Smooth muscle cell (in vitro differentiated cells): ENCODE measurements around the gene ITGBL1. TPM values are rescaled to one million over a fixed set of nuclear protein-coding genes. Genes with fewer than 3 reads are reported as not detected.

Experiments
- DNase-seq: peaks from one replicate; lab custom pipeline; 2025; ENCODE audit not compliant: unreplicated experiment; lab: John Stamatoyannopoulos, UW
- H2AFZ ChIP-seq: fragments of 200-600 bp; sonication (generic); 2 replicates; pipeline ENCODE4 v1.6.0; 2016; ENCODE audit warnings: antibody characterized with exemption, low read depth, mild to moderate bottlenecking
- H3F3A ChIP-seq: fragments of 200-600 bp; sonication (generic); 2 replicates; pipeline ENCODE4 v1.6.0; 2017; ENCODE audit warnings: antibody characterized with exemption, low read depth
- H3K27ac ChIP-seq: fragments of 200-600 bp; sonication (generic); 2 replicates; pipeline ENCODE4 v1.5.1; 2016; ENCODE audit warnings: low read depth, mild to moderate bottlenecking
- H3K27me3 ChIP-seq: fragments of 200-600 bp; sonication (generic); 2 replicates; pipeline ENCODE4 v1.6.1; 2016; ENCODE audit warnings: low read depth, mild to moderate bottlenecking
- H3K36me3 ChIP-seq: fragments of 200-600 bp; sonication (generic); 2 replicates; pipeline ENCODE4 v1.5.1; 2016; ENCODE audit warnings: low read depth
- H3K4me1 ChIP-seq: fragments of 200-600 bp; sonication (generic); 2 replicates; pipeline ENCODE4 v1.5.1; 2016; ENCODE audit warnings: low read depth
- H3K4me2 ChIP-seq: fragments of 200-600 bp; sonication (generic); 2 replicates; pipeline ENCODE4 v1.6.0; 2016; ENCODE audit warnings: mild to moderate bottlenecking
- H3K4me3 ChIP-seq: fragments of 200-600 bp; sonication (generic); 2 replicates; pipeline ENCODE4 v1.5.1; 2016; ENCODE audit warnings: mild to moderate bottlenecking
- H3K79me2 ChIP-seq: fragments of 200-600 bp; sonication (generic); 2 replicates; pipeline ENCODE4 v1.6.0; 2016; ENCODE audit warnings: low read depth, mild to moderate bottlenecking
- H3K9ac ChIP-seq: fragments of 200-600 bp; sonication (generic); 2 replicates; pipeline ENCODE4 v1.6.0; 2016; ENCODE audit warnings: low read depth
- H3K9me3 ChIP-seq: fragments of 200-600 bp; sonication (generic); replicated peaks from 2 replicates; pipeline ENCODE4 v1.5.1; 2016; ENCODE audit warnings: low read depth
- H4K20me1 ChIP-seq: fragments of 200-600 bp; sonication (generic); 2 replicates; pipeline ENCODE4 v1.6.0; 2016; ENCODE audit warnings: low read depth
- WGBS: methylation state at CpG from one replicate; pipeline ENCODE4 v1.1.7; 2016; ENCODE audit warnings: low lambda C conversion rate; 5-methylcytosine and 5-hydroxymethylcytosine counted together
- polyA plus RNA-seq: library from polyadenylated mRNA; unstranded; fragments of >200 nt; fragmentation: Nextera tagmentation; extraction: Ambion mirVana; gene quantifications from 2 replicates; pipeline ENCODE4 v1.2.1, GENCODE V29; 2016
- total RNA-seq: library from RNA; depleted of rRNA; stranded (reverse); fragments of >200 nt; gene quantifications from 2 replicates; pipeline ENCODE4 v1.2.3, GENCODE V29; 2014
- TF ChIP-seq, protein P1 (sequence below): fragments of 200-600 bp; sonication (generic); IDR thresholded peaks from 2 replicates; pipeline ENCODE4 v1.5.1; 2017; ENCODE audit warnings: borderline replicate concordance, mild to moderate bottlenecking, antibody characterized with exemption; ENCODE audit not compliant: insufficient read depth, poor library complexity, severe bottlenecking

The ITGBL1 gene
- total and polyA plus RNA-seq, 2 experiments from 2014 or later, result 0.29 TPM; not detected in 1

DNA sequence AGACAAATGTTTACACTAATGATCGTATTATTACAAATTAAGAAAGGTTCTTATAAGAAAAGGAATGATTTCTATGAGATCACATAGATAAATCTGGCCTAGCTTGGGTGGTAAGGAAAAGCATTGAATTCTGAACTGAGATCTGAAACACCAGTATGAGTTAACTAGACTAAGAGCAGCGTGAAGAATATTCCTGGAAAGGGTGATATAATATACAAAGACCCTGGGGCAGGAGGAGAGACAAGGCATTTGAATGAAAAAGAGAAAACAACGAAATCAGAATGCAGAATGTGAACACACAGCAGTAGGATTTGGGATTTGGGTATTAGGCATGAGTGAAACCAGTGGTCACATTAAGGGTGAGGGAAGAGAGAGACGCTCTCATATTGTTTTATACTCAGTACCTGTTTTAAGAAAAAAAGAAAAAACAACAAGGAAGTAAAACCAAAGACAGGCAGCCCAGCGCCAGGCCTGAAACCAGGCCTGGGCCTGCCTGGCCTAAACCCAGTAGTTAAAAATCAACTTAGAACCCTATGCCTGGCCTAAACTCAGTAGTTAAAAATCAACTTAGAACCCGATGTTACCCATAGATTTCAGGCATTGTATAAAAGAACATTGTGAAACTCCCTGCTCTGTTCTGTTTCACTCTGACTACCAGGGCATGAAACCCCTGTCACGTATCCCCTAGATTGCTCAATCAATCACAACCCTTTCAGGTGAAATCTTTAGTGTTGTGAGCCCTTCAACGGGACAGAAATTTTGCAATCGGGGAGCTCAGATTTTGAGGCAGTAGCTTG is 287.1 kb downstream of the ITGBL1 start:
- H3K79me2 ChIP-seq, result no peaks in the 10 kb centered on the region
- H3K36me3 ChIP-seq, result no peaks in the 10 kb centered on the region
- H3K4me1 ChIP-seq, result no peaks in the 10 kb centered on the region
- WGBS, result 92% methylated on average over 9 of the region's 9 CpGs
- no peak overlapping the region for H3K27ac ChIP-seq
- H3K27me3 ChIP-seq, result no peaks in the 10 kb centered on the region
- H3K4me3 ChIP-seq, result no peak overlapping the region
- no peak overlapping the region for H2AFZ ChIP-seq
- TF ChIP-seq, protein P1, sequence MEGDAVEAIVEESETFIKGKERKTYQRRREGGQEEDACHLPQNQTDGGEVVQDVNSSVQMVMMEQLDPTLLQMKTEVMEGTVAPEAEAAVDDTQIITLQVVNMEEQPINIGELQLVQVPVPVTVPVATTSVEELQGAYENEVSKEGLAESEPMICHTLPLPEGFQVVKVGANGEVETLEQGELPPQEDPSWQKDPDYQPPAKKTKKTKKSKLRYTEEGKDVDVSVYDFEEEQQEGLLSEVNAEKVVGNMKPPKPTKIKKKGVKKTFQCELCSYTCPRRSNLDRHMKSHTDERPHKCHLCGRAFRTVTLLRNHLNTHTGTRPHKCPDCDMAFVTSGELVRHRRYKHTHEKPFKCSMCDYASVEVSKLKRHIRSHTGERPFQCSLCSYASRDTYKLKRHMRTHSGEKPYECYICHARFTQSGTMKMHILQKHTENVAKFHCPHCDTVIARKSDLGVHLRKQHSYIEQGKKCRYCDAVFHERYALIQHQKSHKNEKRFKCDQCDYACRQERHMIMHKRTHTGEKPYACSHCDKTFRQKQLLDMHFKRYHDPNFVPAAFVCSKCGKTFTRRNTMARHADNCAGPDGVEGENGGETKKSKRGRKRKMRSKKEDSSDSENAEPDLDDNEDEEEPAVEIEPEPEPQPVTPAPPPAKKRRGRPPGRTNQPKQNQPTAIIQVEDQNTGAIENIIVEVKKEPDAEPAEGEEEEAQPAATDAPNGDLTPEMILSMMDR, result no peak
- no peaks in the 10 kb centered on the region for H3F3A ChIP-seq
- DNase-seq, result no peak
- no peaks in the 10 kb centered on the region for H3K9me3 ChIP-seq
- no peaks in the 10 kb centered on the region for H4K20me1 ChIP-seq
- no peak overlapping the region for H3K9ac ChIP-seq
- no peak overlapping the region for H3K4me2 ChIP-seq

DNA sequence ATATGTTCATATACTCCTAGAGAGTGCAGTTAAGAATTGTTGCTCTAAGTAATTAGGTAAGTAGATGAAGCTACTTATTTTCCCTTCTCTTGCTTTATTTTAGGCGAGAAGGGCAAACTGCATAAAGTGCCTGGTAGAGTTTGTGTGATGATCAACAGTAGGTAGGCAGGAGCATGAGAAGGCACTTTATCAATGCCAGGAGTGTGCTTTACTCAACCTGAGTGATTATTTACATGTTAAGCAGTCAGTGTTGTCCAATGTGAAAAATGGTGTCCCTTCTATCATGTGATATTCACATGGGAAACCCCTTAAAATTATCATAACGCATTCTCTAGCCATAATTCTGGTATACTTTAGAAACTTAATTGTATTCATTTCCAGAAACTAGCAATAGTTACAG is 294.0 kb downstream of the ITGBL1 start:
- Histone ChIP-seq H3K4me3 (no peak overlapping the region), H4K20me1 (no peaks in the 10 kb centered on the region), H3F3A (no peaks in the 10 kb centered on the region), H3K36me3 (no peaks in the 10 kb centered on the region), H3K27ac (no peak overlapping the region), H3K4me1 (no peaks in the 10 kb centered on the region), H3K9me3 (no peaks in the 10 kb centered on the region), H3K79me2 (no peaks in the 10 kb centered on the region), H3K9ac (no peak overlapping the region), H3K27me3 (no peaks in the 10 kb centered on the region), H2AFZ (no peak overlapping the region), H3K4me2 (no peak overlapping the region)
- TF ChIP-seq, protein P1, result no peak
- 87% methylated on average over 2 of the region's 2 CpGs for WGBS
- DNase-seq, result no peak

DNA sequence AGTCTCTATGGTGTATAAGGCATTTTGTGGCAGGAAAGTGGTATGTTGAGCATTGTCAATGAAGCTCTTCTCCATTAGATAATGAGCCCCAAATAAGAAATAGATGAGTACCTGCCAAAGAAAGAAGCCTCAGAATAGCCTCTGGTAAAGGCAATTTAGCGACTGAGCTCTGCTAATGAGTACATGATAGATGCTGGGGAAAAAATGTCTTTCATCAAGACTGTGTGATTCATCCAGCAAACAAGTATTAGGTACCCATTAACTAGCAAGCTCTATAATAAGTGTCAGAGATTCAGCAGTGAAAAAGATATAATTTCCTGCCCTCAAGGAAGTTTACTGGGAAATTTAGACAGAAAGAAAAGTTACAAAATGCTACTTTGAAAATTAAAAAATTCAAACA is 294.6 kb downstream of the ITGBL1 start:
- H3K4me1 ChIP-seq, result no peaks in the 10 kb centered on the region
- no peaks in the 10 kb centered on the region for H3K79me2 ChIP-seq
- H2AFZ ChIP-seq, result no peak overlapping the region
- H3K9ac ChIP-seq, result no peak overlapping the region
- 71% methylated on average over 1 of the region's 1 CpG for WGBS
- no peaks in the 10 kb centered on the region for H4K20me1 ChIP-seq
- TF ChIP-seq, protein P1, result no peak
- H3K36me3 ChIP-seq, result no peaks in the 10 kb centered on the region
- no peak overlapping the region for H3K4me2 ChIP-seq
- no peaks in the 10 kb centered on the region for H3F3A ChIP-seq
- no peaks in the 10 kb centered on the region for H3K27me3 ChIP-seq
- H3K4me3 ChIP-seq, result no peak overlapping the region
- no peak for DNase-seq
- no peaks in the 10 kb centered on the region for H3K9me3 ChIP-seq
- H3K27ac ChIP-seq, result no peak overlapping the region

DNA sequence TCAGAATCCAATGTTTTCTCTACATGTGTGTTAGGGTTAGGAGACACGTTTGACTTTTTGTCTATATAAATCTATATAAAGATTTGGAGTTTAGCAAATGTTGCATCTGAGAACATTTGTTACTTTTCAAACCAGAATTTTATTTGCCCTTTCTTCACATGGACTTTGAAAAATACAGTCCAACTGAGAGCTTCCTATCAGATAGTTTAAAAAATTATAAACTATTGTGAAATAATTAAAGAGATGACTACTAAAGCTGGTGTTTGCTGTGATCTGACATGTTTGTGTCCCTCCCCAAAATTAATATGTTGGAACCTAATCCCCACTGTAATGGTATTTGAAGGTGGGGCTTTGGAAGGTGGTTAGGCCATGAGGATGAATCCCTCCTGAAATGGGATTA is 297.1 kb downstream of the ITGBL1 start:
- Histone ChIP-seq H3K36me3 (no peaks in the 10 kb centered on the region), H3K4me1 (no peaks in the 10 kb centered on the region), H3K79me2 (no peaks in the 10 kb centered on the region), H3K9ac (no peak overlapping the region), H2AFZ (no peak overlapping the region), H3K9me3 (no peaks in the 10 kb centered on the region), H4K20me1 (no peaks in the 10 kb centered on the region), H3K27ac (no peak overlapping the region), H3K4me2 (no peak overlapping the region), H3K4me3 (no peak overlapping the region), H3K27me3 (no peaks in the 10 kb centered on the region), H3F3A (no peaks in the 10 kb centered on the region)
- no peak for DNase-seq
- 87% methylated on average over 1 of the region's 1 CpG for WGBS
- TF ChIP-seq, protein P1, result no peak
